Limb (tissue), 2 donors: ENCODE data around the gene INTS6L.

ENCODE experiments used
- DNase-seq, 2 donors: peaks; one replicate each; pipeline ENCODE4 v3.0.0-alpha.2; 2016; ENCODE audit errors: extremely low spot score in 2 of 2

The INTS6L gene, protein sequence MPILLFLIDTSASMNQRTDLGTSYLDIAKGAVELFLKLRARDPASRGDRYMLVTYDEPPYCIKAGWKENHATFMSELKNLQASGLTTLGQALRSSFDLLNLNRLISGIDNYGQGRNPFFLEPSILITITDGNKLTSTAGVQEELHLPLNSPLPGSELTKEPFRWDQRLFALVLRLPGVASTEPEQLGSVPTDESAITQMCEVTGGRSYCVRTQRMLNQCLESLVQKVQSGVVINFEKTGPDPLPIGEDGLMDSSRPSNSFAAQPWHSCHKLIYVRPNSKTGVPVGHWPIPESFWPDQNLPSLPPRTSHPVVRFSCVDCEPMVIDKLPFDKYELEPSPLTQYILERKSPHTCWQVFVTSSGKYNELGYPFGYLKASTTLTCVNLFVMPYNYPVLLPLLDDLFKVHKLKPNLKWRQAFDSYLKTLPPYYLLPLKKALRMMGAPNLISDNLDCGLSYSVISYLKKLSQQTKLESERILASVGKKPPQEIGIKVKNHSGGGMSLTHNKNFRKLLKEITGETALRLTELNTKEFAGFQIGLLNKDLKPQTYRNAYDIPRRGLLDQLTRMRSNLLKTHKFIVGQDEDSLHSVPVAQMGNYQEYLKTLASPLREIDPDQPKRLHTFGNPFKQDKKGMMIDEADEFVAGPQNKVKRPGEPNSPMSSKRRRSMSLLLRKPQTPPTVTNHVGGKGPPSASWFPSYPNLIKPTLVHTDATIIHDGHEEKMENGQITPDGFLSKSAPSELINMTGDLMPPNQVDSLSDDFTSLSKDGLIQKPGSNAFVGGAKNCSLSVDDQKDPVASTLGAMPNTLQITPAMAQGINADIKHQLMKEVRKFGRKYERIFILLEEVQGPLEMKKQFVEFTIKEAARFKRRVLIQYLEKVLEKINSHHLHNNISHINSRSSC

DNA sequence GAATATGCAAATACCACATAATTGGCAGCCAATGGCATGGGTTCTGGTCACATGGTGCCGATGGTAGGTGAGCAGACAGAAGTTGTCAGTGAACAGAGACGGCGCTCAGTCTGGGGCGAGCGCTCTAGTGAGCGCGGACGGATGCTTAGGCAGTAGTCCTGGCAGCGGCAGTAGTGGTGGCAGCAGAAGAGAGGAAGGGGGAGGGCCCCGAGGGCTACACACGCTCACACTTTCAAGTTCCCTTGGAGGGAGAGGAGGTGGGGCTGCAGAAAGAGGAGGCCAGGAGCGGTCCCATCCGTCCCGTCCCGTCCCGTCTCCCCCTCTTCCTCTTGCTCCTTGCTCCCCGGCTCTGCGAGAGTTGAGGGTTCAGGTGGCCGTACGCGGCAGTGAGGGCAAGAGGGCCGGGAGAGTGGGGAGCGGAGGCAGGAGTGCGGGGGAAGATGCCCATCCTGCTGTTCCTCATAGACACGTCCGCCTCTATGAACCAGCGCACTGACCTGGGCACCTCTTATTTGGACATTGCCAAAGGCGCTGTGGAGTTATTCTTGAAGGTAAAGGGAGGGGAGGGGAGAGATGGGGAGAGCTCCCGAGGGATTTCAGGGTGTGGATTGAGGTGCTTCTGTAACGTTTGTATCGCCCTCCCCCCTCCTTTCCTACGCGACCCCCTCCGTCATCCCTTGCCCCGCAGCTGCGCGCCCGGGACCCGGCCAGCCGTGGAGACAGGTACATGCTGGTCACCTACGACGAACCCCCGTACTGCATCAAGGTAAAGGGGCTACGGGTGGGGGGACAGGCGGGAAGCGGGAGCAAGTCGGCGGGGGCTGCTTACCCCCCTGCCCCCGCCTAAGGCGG lies at the start of gene INTS6L:
INTS6L (plus strand) TSS at position 108 of the 852 bp plus-strand sequence; CDS start at position 441, 333 bp downstream.
- DNase-seq, result peak; percentile 85 to 90

- DNase-seq, result no peak
Observed at GRCh38 chrX:135476378-135476777, 44.1 kb upstream of the INTS6L start.

- peak; percentile 48 to 52 for DNase-seq
Observed at GRCh38 chrX:135477576-135477975, 42.9 kb upstream of the INTS6L start.

GRCh38 chrX:135480076-135480475 lies 40.4 kb upstream of the INTS6L start:
- no peak for DNase-seq

GRCh38 chrX:135481696-135482179 lies 38.7 kb upstream of the INTS6L start:
- no peak for DNase-seq

GRCh38 chrX:135484641-135485289 lies 35.7 kb upstream of the INTS6L start:
- peak; percentile 20 to 24 for DNase-seq

DNA sequence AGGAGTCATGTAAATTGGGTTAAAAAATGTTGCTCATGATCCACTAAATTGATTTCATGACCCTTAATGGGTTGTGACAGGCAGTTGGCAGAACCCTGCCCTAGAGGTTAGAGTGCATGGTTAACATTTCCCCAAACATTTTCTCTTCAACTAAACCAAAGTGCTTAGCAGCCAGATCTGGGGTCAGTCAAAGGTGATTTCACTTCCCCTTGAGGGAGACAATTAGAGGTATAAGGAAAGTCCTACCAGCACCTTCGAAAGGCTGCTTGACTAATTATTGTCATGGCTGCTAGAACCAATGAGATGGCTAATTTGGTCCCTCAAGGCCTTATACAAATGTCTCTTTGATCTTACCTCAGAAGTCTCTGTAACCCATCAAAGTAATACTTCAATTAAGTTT lies 30.9 kb upstream of the INTS6L start:
- no peak for DNase-seq

DNA sequence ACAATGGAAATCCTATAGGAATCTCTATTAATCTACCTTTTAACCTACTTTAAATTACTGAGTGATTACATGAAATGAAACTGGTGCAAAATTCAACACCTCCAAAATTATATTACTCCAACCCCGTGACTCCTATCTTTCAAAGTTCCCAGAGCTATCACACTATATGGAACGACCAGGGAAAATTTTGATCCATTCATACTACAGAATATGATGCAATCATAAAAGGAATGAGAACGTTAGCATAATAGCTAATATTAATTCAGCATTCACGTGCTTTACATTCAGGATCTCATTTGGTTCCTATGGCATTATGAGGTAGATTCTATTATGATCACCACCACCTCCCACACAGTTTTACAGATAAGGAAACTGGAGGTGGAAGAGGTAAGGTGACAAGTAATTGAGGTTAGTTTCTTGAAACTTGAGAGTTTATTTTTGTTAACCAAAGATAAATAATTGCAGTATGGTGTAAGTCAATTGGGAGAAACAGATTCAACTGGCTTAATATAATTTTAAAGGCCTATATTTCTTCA lies 29.4 kb upstream of the INTS6L start:
- no peak for DNase-seq

DNA sequence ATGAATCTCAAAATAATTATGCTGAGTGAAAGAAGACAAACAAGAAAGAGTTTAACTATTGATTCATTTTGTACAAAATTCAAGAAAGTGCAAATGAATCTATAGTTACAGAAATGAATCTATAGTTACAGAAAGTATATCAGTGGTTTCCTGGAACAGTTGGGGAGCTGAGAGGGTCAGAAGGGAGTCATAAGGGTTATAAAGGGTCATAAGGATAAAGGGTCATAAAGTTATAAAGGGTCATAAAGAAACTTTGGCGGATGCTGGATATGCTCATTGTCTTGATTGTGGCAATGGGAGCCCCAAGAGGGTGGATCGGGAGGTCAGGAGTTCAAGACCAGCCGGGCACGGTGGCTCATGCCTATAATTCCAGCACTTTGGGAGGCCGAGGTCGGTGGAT lies 26.0 kb upstream of the INTS6L start:
- DNase-seq, result no peak

- DNase-seq, result no peak
Observed at GRCh38 chrX:135497736-135498135, 22.7 kb upstream of the INTS6L start.

- DNase-seq, result no peak
Observed at GRCh38 chrX:135498236-135498635, 22.2 kb upstream of the INTS6L start.

GRCh38 chrX:135505351-135505750 lies 15.1 kb upstream of the INTS6L start:
- no peak for DNase-seq

DNA sequence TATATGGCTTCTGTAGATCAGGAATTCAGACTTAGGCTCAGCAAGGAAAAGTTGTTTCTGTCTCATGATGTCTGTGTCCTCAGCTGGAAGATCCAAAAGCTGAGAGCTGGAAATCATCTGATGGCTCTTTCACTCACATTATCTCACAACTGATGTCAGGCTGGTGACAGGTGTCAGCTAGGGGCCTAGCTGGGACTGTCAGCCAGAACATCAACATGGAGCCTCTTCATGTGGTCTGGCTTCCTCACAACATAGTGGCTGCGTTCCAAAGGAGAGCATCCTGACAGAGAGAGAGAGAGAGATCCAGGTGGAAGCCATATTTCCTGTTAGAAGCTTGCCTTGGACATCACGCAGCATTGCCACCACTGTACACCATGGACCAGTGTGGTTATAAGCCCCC lies 10.6 kb upstream of the INTS6L start:
- no peak for DNase-seq

GRCh38 chrX:135512508-135513129 lies 7.8 kb upstream of the INTS6L start:
- DNase-seq, result no peak

- no peak for DNase-seq
Observed at GRCh38 chrX:135513130-135513515, 7.3 kb upstream of the INTS6L start.

GRCh38 chrX:135516376-135516775 lies 4.1 kb upstream of the INTS6L start:
- no peak for DNase-seq

- DNase-seq, result no peak
Observed at GRCh38 chrX:135518161-135518560, 2.3 kb upstream of the INTS6L start.

- DNase-seq, result peak in 1 of 2 donors; percentile 52
Observed at GRCh38 chrX:135520022-135520552, 373 bp upstream of the INTS6L start.

- peak; percentile 87 to 88 for DNase-seq
Observed at GRCh38 chrX:135521405-135522131, 1.1 kb downstream of the INTS6L start.
